HG03520 (cell line): ENCODE measurements around the gene GTPBP1.

Experiments
- ATAC-seq: cut with Tn5 transposase; IDR thresholded peaks from one replicate; pipeline ENCODE4 v1.9.1; 2021; ENCODE audit warnings: mild to moderate bottlenecking, moderate library complexity; ENCODE audit not compliant: unreplicated experiment

Gene GTPBP1

DNA sequence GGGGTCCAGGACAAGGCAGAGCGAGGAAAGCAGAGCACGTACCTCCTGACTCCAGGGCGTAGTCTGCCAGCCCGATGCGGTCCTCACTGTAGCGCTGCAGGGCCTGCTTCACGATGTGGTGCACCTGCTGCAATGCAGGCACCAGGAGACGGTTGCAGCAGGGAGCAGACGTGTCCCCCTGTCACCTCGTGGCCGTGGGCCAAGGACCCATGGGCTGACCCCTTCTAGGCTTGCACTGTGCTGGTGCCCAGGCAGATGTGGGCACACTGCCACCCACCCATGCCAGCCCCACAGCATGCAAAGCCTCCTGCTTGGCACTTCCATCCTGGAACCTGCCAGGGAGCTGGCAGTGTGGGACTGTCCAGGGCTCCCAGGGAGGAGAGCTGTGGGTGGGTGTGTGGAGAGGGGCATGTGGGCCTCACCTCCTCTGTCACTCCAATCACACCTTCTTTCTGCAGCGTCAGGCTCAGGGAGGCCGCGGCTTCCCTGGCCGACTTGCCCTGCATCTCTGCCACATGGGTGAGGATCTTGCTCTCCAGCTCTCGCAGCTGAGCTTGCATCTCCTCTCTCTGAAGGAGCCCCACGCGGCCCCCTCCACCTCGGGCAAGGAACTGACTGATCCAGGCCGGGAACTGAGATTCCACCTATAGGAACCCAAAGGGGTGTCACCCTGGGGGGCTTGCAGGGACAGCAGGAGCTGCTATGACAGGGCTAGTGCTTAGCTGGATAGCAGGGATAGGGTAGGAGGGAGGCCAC lies 33.7 kb downstream of the GTPBP1 start:
- ATAC-seq, result no peak

DNA sequence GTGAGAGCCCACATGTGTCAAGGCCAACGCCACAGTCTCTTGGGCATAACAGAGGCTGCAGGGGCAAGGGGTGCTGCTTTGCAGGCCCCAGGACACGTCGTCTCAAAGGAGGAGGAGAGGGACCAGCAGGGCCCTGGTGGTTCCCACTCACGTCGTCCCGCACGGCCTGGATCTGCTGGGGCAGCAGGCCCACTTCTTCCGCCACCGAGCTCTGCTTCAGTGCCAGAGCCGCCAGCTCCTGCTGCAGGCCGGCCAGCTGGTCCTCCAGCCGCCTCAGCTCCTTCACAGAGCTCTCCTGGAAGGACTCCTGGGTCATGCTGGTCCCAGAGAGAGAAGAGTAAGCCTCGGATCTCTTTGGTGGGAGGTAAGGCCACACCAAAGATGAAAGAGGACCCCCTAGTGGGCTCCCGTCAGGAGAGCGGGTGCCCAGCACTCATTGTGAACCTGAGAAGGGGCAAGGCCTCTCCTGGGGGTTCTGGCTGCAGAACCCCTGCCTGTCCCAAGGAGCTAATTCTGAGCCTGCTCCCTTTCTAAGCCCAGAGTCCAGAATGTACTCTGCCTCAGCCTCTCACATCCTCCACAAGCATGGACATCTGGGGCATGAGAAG lies 34.5 kb downstream of the GTPBP1 start:
- no peak for ATAC-seq

- ATAC-seq, result no peak
These were observed 35.0 kb downstream of the GTPBP1 start for GRCh38 chr22:38740754-38741153.

- ATAC-seq, result no peak
These were observed 35.4 kb downstream of the GTPBP1 start for GRCh38 chr22:38741166-38741565.

DNA sequence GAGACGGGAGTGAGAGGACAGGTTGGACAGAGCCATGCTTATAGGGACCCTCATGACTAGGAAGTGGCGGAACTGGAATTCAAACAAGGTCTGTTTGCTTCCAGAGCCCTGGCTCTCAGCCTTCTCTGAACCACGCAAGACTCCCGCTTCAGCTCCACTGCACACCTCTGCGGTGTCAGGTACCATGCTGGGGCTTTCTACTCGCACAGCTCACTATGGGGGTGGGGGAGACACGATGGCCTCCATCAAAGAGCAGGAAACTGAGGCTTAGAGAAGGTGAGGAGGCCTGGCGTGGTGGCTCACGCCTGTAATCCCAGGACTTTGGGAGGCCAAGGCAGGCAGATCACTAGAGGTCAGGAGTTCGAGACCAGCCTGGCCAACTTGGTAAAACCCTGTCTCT lies 35.8 kb downstream of the GTPBP1 start:
- no peak for ATAC-seq

DNA sequence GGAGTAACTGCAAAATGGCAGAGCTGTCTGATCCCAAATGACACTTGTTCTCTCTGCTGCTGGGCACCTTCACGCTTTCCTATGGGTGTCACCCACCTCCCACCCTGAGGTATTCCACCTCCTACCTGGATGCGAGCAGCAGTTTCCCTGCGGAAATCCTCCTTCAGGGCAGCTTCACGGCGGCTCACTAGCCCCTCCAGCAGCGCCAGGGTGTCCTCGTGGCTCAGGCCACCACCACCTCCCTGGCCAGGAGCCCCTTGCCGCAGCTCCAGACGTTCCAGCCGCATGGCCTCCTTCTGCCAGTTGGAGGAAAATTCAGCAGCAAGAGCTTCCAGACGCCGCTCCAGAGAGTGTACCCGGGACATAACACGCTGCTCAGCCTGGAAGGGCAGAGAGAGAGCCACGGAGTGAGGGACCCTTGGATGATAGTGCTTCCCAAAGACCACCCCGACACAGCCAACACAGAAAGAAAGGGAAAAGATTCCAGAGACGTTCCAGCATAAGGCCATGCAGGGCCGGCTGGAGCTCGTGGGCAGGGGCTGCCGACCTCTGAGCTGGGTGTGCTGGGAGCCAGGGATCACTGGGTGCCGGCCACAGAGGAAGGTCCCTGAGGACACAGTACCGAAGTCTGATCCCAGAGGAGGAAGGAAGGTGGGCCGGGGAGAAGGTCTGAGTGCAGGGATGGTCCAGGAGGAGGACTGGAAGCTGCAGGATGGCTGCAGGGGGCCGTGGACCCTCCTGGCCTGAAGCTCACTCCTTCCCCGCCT lies 36.6 kb downstream of the GTPBP1 start:
- no peak for ATAC-seq

GRCh38 chr22:38744981-38745380 lies 39.2 kb downstream of the GTPBP1 start:
- ATAC-seq, result no peak

DNA sequence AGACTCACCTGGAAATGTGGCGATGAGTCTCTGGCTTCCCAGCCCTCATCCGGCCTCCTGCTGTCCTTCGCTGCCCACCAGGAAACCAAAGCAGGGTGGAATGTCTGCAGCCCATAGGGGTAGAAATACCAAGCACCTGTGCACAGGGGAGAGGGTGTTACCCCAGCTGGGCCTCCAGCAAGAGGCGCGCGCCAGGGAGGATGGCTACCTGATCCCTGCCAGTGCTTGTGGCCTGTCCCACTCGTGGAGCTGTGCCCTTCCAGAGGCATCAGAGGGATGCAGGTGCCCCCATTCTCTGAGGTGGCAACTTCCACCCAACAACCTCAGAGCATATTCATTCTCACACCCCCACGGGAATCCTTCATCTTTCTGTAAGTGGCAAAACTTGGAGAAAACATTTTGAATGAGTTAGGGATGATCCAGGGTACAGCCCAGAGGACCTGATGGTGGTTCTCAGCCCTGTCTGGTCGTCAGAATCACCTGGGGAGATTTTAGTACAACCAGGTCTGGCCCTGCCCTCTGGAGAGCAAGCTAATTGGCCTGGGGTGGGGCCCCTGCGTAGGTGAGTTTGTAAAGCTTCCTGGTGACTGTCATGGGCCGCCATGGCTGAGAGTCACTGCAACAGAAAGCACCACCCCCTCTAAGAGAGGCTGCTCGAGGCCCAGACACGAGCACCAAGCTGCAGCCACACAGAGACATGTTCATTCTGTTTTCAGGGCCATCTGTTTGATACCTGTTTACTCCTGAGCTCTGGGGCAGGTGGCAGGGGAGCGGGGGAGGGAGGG lies 40.1 kb downstream of the GTPBP1 start:
- ATAC-seq, result no peak

- ATAC-seq, result no peak
These were observed 42.9 kb downstream of the GTPBP1 start for GRCh38 chr22:38748487-38749136.

DNA sequence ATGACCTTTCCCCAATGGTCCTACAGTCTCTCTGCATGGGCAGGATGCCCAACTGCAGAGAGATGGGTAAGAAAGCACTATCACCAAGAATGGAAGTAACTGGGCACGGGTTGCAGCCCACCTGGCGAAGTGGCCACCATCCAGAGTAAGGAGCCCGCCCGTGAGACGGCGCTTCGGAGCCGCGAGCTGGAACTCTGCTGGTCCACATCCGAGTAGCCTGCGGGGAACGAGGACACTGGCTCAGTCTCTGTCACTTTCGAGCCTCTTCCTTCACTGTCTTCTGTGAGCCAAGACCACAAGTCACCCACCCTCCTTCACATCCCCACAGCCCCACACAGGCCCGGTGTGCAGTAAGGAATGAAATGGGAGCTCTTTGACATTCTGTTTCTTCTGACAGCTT lies 44.4 kb downstream of the GTPBP1 start:
- ATAC-seq, result no peak

- ATAC-seq, result no peak
These were observed 44.9 kb downstream of the GTPBP1 start for GRCh38 chr22:38750638-38751037.

DNA sequence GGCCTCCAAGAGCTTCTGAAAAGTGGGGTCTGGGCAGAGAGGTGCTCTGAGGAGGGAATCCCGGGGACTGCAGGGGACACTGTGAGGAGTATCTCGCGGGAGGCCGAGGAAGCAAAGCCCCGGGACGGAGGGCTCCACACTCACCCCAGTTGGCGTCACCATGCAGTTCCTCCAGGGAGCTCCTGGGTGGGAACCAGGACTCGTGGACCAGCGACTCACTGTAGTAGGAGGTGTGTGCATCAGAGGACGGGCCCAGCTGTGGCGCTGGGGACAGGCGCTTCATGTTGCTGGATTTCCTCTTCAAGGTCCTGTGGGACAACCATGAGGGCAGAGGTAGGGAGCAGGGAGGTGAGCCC lies 45.3 kb downstream of the GTPBP1 start:
- no peak for ATAC-seq

GRCh38 chr22:38751422-38752346 lies 45.9 kb downstream of the GTPBP1 start:
- no peak for ATAC-seq

DNA sequence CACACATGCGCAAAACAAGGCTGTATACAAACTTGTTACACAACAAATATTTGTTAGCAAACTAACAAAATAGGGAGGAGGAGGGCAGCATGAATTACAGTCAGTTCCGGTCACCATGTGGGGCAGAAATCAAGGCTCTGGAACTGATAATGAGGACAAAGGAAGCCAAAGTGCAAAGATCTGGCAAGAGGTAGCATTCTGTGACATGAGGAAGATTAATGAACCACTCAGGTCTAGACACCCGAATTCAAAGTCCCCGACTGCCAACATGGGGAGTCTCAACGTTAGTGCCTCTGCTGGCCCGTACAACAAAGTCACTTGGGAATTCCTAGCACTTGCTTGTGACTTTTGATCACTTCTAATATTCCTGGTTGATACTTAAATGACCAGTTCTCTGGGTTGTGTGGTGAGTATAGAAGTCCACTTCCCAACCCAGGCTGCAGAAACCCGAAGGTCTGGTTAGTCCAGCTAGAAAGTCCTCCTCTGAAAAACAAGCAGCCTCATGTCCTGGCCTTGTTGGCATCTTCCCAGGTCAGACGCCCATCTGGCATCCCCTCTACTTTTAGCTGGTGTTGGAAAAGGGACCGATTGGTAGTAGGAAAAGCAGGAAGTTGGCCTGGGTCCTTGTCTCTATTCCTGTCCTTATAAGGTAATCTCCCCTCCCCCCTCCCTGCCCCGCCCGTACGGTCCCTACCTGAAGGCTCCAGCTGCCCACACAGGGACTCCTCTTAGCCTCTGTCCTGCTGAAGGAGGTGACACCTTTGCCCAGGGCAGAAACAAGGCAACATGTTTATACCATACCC lies 48.4 kb downstream of the GTPBP1 start:
- ATAC-seq, result no peak

DNA sequence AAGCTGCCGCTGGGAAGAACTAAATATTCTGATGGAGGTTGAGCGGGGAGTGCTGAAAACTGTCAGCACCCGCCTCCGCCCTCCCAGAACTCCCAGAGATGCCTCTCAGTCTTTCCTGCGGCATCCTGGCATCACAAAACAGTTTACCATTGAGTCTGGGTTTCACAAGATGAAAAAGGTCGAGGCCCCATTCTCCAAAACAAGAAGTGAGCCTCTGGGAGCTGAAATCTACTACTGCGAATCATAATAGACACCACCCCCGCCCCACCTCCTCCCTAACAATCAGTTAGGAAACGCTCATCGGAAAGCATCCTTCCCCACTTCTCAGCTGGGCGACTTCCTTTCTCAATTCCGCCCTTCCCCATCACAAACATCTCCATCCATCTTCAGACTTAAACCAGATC lies 49.0 kb downstream of the GTPBP1 start:
- no peak for ATAC-seq

GRCh38 chr22:38755155-38755910 lies 49.6 kb downstream of the GTPBP1 start:
- peak; percentile 16 for ATAC-seq

- ATAC-seq, result peak; percentile 47
These were observed 50.3 kb downstream of the GTPBP1 start, which contains the start of gene SUN2 for GRCh38 chr22:38755911-38756532. Gene SUN2 (minus strand): TSS chr22:38755998. CDS start chr22:38752628, 3,370 bp downstream.
